HG03520 (cell line): ENCODE data around the gene DUSP12.
A peak's percentile ranks its signal among the peaks of the same experiment; 100 is the strongest.
"Not testable (repeated sequence)": the region's sequence is repeated elsewhere in the genome, so short reads cannot be mapped to it uniquely, and the experiment has no call there.

Source experiments
- ATAC-seq: cut with Tn5 transposase; IDR thresholded peaks from one replicate; pipeline ENCODE4 v1.9.1; 2021; ENCODE audit warnings: mild to moderate bottlenecking, moderate library complexity; ENCODE audit not compliant: unreplicated experiment

Gene DUSP12

DNA sequence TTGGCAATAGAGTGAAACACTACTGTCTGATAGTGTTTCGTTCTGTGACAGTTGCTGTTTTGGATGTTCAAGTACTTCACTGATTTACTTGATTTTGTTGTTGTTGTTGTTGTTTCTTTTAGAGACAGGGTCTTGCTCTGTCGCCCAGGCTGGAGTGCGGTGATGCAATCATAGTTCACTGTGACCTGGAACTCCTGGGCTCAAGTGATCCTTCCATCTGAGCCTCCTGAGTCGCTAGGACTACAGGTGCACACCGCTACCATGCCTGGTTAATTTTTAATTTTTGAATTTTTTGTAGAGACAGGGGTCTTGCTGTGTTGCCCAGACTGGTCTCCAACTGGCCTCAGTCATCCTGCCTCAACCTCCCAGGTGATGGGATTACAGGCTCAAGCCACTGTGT is 18.9 kb downstream of the DUSP12 start:
- no peak for ATAC-seq

DNA sequence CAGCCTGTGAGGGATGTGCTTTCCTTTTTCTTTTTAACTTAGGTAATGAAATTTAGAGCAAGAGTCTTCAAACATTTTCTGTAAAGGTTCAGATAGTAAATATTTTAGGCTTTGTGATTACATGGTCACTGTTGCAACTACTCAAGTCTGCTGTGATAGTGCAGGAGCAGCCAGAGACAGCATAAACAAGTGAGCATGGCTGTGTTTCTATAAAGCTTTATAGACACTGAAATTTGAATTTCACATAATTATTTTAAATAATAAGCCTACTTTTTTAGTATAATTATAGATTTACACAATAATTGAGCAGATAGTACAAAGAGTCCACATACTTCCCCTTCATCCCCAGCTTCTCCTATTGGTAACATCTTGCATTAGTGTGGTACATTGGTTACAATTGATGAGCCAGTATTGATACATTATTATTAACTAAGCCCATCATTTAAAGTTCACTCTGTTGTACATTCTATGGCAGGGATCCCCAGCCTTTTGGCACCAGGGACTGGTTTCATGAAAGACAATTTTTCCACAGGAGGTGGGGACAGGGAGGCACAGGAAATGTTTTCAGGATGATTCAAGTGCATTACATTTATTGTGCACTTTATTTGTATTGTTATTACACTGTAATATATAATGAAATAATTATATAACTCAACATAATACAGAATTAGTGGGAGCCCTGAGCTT is 19.5 kb downstream of the DUSP12 start:
- no peak for ATAC-seq

DNA sequence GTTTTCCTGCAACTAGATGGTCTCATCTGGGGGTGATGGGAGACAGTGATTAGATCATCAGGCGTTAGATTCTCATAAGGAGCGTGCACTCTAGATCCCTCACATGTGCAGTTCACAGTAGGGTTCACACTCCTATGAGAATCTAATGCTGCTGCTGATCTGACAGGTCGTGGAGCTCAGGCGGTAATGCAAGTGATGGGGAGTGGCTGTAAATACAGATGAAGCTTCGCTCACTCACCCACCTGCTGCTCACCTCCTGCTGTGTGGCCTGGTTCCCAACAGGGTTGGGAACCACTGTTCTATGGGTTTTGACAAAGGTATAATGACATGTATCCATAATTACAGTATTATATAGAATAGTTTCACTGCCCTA is 20.1 kb downstream of the DUSP12 start:
- not testable (repeated sequence) for ATAC-seq

DNA sequence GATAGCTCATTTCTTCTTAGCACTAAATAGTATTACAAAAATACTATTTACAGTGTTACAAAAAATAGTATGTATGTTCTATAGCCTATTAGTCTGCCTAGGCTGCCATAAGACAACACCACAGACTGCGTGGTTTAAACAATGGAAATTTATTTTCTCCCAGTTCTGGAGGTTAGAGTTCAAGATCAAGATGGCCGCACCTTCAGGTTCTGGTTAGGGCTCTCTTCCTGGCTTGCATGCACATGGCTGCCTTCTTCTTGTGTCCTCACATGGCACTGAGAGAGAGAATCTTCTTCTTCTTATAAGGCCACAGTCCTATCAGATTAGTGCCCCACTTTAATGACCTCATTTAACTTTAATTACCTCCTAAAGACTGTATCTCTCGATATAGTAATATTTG is 20.7 kb downstream of the DUSP12 start:
- no peak for ATAC-seq

DNA sequence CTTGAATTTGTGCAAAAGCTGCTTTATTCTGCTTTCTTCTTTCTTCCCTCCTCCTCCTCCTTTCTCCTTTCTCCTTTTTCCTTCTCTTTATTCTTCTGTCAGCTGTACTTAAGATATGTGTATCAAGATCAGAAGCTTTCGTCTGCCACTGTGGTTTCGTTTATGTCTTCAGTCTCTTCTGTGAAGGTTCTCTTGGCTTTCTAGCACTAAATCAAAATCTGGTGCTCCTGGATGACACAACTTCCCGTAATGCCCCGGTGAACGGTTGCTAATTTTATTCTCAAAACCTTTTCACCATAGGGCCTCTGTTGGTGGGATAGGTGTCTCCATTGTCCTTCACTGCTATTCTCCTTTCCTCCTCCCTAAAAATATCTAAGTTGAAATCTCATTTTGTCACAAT is 21.6 kb downstream of the DUSP12 start:
- ATAC-seq = no peak

DNA sequence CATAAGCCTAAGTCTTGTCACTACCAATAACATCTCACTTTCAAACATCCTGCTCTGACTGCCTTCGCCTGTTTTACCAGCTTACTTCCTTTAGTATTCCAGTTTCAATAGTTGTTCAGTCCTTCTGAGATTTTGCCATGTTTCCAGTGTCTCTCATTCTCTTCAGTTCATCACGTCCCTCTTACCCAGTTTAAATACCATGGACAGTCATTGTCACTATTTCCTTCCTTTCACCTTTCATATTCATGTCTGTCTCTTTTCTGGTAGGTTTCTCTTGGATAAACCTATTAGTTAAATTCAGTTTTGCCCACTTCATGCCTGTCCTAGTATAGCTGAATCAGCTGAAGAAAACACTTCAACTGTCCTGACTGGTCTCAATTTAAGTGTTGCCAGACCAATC is 22.4 kb downstream of the DUSP12 start:
- no peak for ATAC-seq

DNA sequence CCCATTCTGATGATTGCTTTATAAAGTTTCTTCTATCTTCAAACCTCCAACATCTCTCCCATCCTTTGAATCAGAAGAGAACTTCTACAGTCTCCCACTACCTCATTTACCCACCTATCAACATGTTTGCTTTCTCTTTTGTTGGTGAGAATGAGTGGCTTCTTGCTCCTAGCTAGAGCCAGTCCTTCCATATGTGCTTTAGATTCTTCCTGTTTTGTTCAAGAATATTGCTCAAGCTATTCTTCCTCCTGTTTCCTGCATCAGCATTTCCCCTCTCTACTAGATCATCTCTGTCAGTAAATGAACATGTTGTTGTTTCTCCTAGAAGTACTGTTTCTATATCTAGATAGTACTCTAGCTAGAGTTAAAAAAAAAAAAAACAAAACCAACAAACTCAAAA is 22.8 kb downstream of the DUSP12 start:
- no peak for ATAC-seq

DNA sequence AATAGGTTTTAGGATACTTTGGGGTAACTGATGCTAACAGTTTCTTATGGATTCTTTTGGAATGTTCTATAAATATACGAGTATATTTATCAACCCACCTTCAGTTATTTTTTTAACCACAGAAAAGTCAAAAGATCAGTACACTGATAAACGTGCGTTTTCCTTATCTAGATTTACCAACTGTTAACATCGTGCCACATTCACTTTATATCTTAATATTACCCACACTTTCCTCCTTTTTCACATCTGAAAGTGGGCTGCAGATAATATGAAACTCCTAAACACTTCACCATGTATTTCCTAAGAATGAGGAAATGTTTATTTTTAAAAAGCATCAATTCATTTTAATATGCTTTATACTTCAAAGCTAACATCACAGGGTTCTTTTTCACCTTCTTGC is 24.2 kb downstream of the DUSP12 start:
- no peak for ATAC-seq

DNA sequence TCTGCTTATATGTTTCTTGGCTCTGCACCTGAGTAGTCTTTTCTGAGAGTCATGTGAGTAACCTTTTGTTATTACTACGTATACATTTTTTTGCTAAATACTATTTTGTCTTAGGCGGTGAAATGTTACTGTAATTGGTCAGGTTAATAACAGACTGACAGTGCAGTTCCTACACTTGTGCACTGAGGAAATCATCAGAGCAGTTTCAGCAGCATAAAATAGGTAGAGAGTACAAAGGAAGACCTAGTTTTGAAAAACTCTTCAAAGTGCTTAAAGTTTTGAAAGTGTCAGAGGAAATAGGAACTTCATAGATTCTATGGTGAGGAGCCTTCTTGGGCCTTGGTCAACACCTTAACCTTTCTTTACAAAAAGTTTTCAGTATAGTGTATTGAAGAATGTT is 27.7 kb downstream of the DUSP12 start:
- ATAC-seq = no peak

DNA sequence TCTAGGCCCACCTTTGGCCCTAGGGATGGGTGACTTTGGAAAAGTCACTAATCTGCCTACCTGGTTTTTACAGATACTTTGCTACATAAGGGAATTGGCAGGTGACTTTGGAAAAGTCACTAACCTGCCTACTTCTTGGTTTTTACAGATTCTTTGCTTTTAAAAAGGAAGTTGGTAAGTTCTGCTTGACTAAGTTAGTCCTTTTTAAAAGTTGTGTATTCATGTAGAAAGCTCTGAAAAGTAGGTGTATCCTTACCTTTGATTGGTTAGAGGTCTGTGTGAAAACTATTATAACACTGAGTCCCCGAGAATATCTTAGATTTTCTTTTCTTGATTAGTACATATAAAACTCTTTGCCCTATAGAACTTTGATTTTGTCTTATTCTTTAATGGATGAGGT is 28.9 kb downstream of the DUSP12 start:
- ATAC-seq = no peak

DNA sequence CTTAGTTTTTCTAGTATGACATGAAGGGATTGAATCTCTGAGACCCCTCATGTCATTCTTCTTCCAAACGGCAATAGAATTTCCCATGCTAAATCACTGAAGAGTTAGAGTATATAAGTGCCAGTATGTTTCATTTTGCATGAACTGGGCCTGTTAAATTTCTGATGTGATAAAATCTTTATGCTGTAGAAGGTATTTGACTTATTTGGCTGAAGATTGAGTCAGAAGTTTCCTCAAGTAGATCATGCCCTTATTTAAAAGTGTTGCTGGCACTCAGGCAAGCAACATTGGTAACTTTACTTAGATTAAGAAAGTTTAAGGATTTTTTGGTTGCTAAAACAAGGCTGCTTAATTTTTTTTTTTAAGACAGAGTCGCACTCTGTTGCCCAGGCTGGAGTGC is 29.8 kb downstream of the DUSP12 start:
- no peak for ATAC-seq

DNA sequence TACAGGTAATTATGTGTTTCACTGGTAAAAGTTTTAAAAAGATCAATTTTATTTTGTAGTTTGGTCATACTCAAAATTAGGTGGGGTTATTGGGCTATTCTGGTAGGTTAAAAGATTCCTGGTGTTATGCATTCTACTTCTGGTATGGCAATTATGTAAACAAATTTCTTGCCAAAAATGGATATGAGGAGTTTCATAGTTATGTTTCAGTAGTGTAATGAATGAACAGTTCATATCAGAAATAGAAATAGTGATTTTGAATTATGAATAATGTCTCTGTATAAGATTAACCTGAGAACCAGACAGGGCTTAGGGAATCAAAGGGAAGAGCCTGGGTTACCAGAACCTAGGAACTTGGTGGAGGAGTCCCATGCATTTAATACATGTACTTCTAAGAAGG is 32.4 kb downstream of the DUSP12 start:
- ATAC-seq = peak; percentile 61

DNA sequence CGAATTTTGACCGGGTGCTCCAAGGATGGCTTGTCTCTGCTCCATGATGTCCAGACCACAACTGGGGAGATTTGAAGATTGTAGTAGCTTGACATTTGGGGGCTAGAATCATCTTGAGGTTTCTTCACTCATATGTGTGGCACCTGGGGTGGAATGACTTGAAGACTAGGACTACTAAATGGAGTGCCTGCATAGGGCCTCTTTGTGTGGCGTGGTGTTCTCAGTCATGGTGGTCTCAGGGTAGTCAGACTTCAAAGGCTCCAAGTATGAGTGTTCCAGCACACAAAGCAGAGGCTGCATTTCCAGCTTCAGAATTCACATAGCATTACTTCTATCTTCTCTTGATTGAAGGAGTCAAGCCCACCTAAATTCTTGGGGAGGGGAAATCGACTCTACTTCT is 33.3 kb downstream of the DUSP12 start:
- no peak for ATAC-seq

DNA sequence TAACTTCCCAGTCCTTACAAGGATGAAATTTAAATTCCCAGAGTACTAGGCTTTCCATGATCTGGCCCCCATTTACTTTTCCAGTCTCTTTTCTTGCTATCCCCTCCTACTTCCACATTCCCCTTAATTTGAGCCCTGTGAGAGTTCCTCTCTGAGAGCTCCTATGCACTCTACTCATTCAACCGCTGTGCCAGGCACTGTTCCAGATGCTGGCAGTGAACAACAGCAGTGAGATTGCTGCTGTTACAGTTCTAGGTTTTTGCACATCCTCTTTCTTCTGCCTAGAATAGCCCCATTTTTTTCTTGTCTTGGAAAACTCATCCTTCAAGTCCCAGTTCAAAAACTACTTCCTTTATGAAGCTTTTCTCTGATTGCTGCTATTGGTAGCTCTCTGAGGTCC is 35.4 kb downstream of the DUSP12 start:
- ATAC-seq = no peak

DNA sequence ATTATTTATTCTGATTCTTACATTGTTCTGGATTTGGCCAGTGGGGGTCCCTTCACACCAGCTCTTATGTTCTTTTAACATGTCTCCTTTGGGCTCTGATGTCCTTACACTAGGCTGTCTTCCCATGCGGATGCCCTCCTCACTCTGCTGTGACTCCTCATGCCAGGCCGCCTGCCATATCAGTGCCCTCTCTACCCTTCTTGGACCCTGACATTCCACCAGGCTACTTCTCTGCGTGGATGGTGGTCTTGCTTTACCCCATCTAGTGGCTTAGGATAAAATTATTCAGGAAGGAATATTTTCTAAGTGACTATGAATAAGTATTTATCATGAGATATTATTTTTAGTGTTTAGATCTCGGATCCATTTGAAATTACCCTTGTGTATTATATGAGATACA is 37.8 kb downstream of the DUSP12 start:
- no peak for ATAC-seq

DNA sequence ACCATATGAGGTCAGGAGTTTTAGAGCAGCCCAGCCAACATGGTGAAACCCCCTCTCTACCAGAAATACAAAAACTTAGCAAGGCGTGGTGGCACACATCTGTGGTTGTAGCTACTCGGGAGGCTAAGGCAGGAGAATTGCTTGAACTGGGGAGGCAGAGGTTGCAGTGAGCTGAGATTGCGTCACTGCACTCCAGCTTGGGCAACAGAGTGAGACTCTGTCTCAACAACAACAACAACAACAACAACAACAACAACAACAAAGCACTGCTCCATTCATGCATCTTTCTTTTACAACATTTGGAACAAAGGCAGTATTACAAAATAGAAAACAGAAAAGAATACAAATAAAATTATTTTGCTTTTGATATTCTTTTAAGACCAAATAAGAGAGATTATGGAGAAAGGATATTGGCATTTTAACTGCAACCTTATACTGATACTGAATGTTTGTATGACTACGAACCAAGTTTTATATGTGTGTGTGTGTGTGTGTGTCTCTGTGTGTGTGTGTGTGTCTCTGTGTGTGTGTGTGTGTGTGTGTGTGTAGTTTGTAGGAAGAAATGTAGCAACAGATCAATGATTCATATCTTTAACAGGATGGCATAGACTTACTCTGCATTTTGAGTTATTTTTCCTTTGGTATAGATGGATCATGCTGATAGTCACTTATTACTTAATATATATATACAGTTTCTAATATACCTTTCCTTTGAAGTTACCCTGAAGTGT is 41.2 kb downstream of the DUSP12 start:
- ATAC-seq = no peak

DNA sequence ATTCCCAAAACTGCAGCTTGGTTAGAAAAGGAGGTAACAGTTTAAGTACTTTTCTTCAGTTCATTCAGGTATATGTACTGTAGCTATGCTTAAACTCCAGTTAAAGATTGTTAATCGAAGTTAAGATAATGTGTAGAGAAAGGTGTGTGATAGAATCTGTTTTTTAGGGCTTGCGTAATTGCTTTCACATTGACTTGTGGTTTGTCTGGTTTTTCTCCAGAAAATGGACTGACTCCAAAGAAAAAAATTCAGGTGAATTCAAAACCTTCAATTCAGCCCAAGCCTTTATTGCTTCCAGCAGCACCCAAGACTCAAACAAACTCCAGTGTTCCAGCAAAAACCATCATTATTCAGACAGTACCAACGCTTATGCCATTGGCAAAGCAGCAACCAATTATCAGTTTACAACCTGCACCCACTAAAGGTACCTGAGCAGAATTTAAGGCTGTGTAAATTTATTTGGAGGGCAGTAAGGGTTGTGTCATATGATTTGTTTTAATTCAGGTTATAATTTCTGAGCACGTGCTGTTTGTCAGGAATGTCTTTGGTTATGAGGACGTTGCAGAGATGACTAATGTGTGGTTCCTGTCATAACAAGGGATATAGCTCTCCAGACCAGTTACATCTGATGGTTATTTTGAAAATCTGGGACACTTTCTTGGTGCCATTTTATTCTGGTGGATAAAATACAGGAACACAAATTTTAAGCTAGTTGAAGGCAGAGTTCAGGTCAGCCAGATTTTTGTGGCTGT is 42.5 kb downstream of the DUSP12 start:
- no peak for ATAC-seq

DNA sequence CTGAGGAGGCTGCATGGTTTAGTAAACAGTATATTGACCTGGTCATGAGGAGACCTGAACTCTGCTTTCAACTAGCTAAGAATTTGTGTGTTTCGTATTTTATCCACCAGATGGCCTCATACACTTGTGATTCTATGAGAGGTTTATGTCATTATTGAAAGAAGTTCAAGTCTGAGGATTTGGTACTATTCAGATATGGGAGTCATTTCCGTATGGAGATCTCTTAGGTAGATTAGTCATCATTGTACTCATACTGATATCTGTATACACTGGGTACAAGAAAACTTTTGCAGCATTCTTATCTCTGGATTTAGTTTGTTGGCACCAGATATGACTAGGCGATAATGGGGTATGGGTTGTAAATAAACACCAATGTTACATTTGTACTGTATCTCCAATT is 43.2 kb downstream of the DUSP12 start:
- peak; percentile 64 for ATAC-seq

DNA sequence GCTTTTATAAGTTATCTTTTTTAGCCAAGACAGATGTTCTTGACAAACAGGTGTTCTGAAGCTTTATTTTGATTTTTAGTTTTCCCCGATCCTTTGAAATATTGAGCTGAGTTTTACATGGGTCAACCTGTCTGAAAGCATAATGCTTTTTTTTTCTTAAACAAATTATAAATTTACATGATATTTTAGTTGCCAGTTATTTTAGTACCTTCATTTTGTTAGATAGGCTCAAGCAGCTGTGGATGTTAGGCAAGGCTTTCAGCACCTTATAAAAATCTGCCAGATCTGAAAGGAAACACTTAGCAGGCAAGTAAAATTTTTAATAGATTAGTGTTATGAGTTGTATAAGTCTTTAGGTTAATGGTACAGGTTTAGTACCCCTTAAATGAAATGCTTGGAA is 50.2 kb downstream of the DUSP12 start:
- ATAC-seq = no peak

DNA sequence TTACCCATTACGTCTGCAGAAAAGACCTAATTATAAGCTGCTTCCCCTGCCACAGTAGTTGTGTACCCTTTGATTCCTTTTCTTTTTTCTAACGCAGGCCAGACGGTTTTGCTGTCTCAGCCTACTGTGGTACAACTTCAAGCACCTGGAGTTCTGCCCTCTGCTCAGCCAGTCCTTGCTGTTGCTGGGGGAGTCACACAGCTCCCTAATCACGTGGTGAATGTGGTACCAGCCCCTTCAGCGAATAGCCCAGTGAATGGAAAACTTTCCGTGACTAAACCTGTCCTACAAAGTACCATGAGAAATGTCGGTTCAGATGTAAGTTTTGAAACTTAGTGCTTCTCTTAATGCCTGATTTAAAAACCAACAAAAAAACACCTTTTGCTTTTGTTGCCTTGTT is 52.4 kb downstream of the DUSP12 start:
- no peak for ATAC-seq

DNA sequence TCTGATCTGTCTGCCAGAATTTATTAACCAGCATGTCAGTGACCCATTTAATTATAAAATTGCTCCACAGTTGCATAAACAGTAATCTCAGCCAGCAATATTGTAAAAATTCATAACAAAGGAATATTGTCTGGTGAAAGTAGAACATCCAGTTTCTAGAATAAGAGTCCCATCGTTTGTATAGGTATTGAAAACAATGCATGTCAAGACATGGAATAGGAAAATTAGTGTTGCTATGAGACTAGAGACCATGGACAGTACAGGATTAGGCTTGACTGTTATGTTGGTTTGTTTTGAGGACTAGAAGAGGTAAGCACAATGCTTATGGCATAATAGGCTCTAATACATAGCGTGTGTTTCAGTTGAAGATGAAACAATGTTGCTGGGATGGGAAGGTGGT is 53.6 kb downstream of the DUSP12 start:
- ATAC-seq = no peak
